Lung (tissue), 12 donors: ENCODE measurements around the gene YIPF2. TPM values are rescaled to one million over a fixed set of nuclear protein-coding genes. Genes with fewer than 3 reads are reported as not detected.
A peak's percentile ranks its signal among the peaks of the same experiment; 100 is the strongest.
"Not testable (repeated sequence)": the region's sequence is repeated elsewhere in the genome, so short reads cannot be mapped to it uniquely, and the experiment has no call there.

Source experiments
- ATAC-seq: fragments of 200-7000 bp; cut with Tn5 transposase; one replicate; pipeline ENCODE4 v1.9.1; 2020; ENCODE audit warnings: moderate number of reproducible peaks; ENCODE audit not compliant: insufficient read depth, low FRiP score
- DNase-seq, 3 donors: peaks; one replicate each; pipeline ENCODE4 v3.0.0-alpha.2; 2013 to 2017
- H3K27ac ChIP-seq, 2 donors: one replicate each; pipeline ENCODE4 v1.5.1; 2013; ENCODE audit warnings: mild to moderate bottlenecking in 2 of 2, moderate library complexity in 2 of 2, control low read depth in 1 of 2, inconsistent platforms in 1 of 2, low read depth in 1 of 2, low read length in 1 of 2
- H3K27me3 ChIP-seq, 3 donors: one replicate each; pipeline ENCODE4 v1.5.1; 2013; ENCODE audit warnings: low read length in 2 of 3; ENCODE audit not compliant: control insufficient read depth in 3 of 3, insufficient read depth in 3 of 3
- H3K36me3 ChIP-seq, 4 donors: one replicate each; pipeline ENCODE4 v1.5.1; 2013; ENCODE audit warnings: low read length in 4 of 4, mild to moderate bottlenecking in 1 of 4, moderate library complexity in 1 of 4; ENCODE audit not compliant: control insufficient read depth in 4 of 4, insufficient read depth in 4 of 4
- H3K4me1 ChIP-seq, 5 donors: one replicate each; pipeline ENCODE4 v1.5.1; 2013; ENCODE audit warnings: low read length in 5 of 5, mild to moderate bottlenecking in 2 of 5, moderate library complexity in 1 of 5; ENCODE audit not compliant: control insufficient read depth in 5 of 5, insufficient read depth in 5 of 5
- H3K4me3 ChIP-seq: one replicate; pipeline ENCODE4 v1.5.1; 2013; ENCODE audit warnings: mild to moderate bottlenecking, control low read depth, moderate library complexity
- H3K9ac ChIP-seq, 2 donors: one replicate each; pipeline ENCODE4 v1.5.1; 2013; ENCODE audit warnings: low read length in 2 of 2, control low read depth in 1 of 2; ENCODE audit not compliant: insufficient read depth in 1 of 2
- H3K9me3 ChIP-seq, 4 donors: one replicate each; pipeline ENCODE4 v1.5.1; 2013; ENCODE audit warnings: low read length in 3 of 4, mild to moderate bottlenecking in 1 of 4, moderate library complexity in 1 of 4; ENCODE audit not compliant: control insufficient read depth in 4 of 4, insufficient read depth in 3 of 4
- WGBS, 2 donors: extraction: QIAGEN DNeasy Blood & Tissue Kit; methylation state at CpG; one replicate each; pipeline ENCODE4 v1.1.7; 2013; 5-methylcytosine and 5-hydroxymethylcytosine counted together
- polyA plus RNA-seq, 2 donors: library from polyadenylated mRNA; stranded (reverse); fragments of 200-250 nt; gene quantifications; one replicate each; pipeline ENCODE4 v1.2.1, GENCODE V29; 2013
- total RNA-seq, 2 donors: library from RNA; depleted of rRNA in 1 of 2; stranded (reverse); fragments of >200 nt in 1 of 2; gene quantifications; one replicate each; pipeline ENCODE4 v1.2.1, GENCODE V29; 2014 to 2021
- TF ChIP-seq, protein P1 (sequence below): IDR thresholded peaks from 2 replicates; pipeline ENCODE4 v1.5.1; 2012; ENCODE audit warnings: mild to moderate bottlenecking; ENCODE audit errors: control extremely low read depth, extremely low read depth
- donor health status: control.
- donor health status: control.
- donor health status: Bipolar disorder and iron deficiency.
- donor health status: healthy.
- donor health status: DM: yes; HTN: yes; CAD: no.

Gene YIPF2
- total and polyA plus RNA-seq, 4 donors: 54.7 to 77.8 (median 67.4) TPM

DNA sequence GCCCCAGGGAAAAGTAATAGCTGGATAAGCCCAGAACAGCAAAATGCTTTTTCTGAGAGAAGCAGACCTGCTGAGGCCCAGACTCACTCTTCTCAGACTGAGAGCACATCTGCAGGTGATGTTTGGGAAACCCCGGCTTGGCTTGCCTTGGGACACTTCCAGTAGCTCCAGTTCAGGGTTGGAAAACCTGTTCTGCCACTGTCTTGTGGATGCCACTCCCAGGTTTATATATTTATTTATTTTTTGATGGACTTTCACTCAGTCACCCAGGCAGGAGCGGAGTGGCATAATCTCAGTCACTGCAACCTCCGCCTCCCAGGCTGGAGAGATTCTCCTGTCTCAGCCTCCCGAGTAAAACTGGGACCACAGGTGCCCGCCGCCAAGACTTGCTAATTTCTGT, 24.4 kb upstream of the YIPF2 start:
- no peak for DNase-seq
- Histone ChIP-seq H3K9me3 (no peaks in the 10 kb centered on the region), H3K36me3 (no peaks in the 10 kb centered on the region), H3K4me1 (peaks cover 0 to 2% (median 0%) of the 10 kb centered on the region in 5 donors), H3K27ac (no peak overlapping the region), H3K9ac (no peak overlapping the region), H3K4me3 (no peak overlapping the region), H3K27me3 (no peaks in the 10 kb centered on the region)
- no peak for ATAC-seq
- WGBS, 2 donors: 83 to 98% methylated on average over 6 of the region's 6 CpGs
- TF ChIP-seq, protein P1, sequence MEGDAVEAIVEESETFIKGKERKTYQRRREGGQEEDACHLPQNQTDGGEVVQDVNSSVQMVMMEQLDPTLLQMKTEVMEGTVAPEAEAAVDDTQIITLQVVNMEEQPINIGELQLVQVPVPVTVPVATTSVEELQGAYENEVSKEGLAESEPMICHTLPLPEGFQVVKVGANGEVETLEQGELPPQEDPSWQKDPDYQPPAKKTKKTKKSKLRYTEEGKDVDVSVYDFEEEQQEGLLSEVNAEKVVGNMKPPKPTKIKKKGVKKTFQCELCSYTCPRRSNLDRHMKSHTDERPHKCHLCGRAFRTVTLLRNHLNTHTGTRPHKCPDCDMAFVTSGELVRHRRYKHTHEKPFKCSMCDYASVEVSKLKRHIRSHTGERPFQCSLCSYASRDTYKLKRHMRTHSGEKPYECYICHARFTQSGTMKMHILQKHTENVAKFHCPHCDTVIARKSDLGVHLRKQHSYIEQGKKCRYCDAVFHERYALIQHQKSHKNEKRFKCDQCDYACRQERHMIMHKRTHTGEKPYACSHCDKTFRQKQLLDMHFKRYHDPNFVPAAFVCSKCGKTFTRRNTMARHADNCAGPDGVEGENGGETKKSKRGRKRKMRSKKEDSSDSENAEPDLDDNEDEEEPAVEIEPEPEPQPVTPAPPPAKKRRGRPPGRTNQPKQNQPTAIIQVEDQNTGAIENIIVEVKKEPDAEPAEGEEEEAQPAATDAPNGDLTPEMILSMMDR: no peak

GRCh38 chr19:10946958-10947657, 18.7 kb upstream of the YIPF2 start:
- TF ChIP-seq, protein P1: no peak
- peaks cover 0 to 6% (median 4%) of the 10 kb centered on the region in 5 donors for H3K4me1 ChIP-seq
- H3K9me3 ChIP-seq: no peaks in the 10 kb centered on the region
- ATAC-seq (peak; percentile 13), DNase-seq (peak; percentile 53 to 94 (median 94))
- 64 to 80% methylated on average over 6 of the region's 6 CpGs for WGBS, 2 donors
- H3K36me3 ChIP-seq: no peaks in the 10 kb centered on the region
- no peak overlapping the region for H3K4me3 ChIP-seq
- H3K9ac ChIP-seq: no peak overlapping the region
- peak overlapping the region in 1 of 2 donors; percentile 45 for H3K27ac ChIP-seq
- H3K27me3 ChIP-seq: no peaks in the 10 kb centered on the region

GRCh38 chr19:10945264-10945663, 16.8 kb upstream of the YIPF2 start:
- no peak for ATAC-seq
- Histone ChIP-seq H3K9ac (no peak overlapping the region), H3K4me3 (no peak overlapping the region), H3K9me3 (no peaks in the 10 kb centered on the region), H3K27ac (no peak overlapping the region), H3K36me3 (no peaks in the 10 kb centered on the region), H3K27me3 (no peaks in the 10 kb centered on the region), H3K4me1 (peaks cover 0 to 6% (median 4%) of the 10 kb centered on the region in 5 donors)
- TF ChIP-seq, protein P1: no peak
- DNase-seq: peak in 2 of 3 donors; percentile 50 to 54
- 92 to 96% methylated on average over 4 of the region's 4 CpGs for WGBS, 2 donors

DNA sequence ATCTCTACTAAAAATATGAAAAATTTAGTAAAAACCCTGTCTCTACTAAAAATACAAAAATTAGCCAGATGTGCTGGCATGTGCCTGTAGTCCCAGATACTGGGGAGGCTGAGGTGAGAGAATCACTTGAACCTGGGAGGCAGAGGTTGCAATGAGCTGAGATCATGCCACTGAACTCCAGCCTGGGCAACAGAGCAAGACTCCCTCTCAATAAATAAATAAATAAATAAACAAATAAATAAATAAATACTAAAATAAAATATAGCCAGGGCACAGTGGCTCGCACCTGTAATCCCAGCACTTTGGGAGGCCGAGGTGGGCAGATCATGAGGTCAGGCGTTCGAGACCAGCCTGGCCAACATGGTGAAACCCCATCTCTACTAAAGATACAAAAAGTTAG, 15.0 kb upstream of the YIPF2 start:
- H3K27ac ChIP-seq, H3K9me3 ChIP-seq, H3K4me3 ChIP-seq, ATAC-seq, DNase-seq, H3K4me1 ChIP-seq, H3K36me3 ChIP-seq, H3K27me3 ChIP-seq, H3K9ac ChIP-seq: not testable (repeated sequence)
- 82 to 97% methylated on average over 4 of the region's 4 CpGs for WGBS, 2 donors

GRCh38 chr19:10941649-10942048, 13.2 kb upstream of the YIPF2 start:
- 57 to 62% methylated on average over 14 of the region's 14 CpGs for WGBS, 2 donors
- not testable (repeated sequence) for H3K9me3 ChIP-seq, H3K4me3 ChIP-seq, H3K4me1 ChIP-seq, DNase-seq, ATAC-seq, H3K36me3 ChIP-seq, H3K27ac ChIP-seq, H3K9ac ChIP-seq, H3K27me3 ChIP-seq
